Astrocyte (in vitro differentiated cells and primary cell): ENCODE data around the gene TMPO. TPM values are rescaled to one million over a fixed set of nuclear protein-coding genes. Genes with fewer than 3 reads are reported as not detected.
A peak's percentile ranks its signal among the peaks of the same experiment; 100 is the strongest.

Experiments used
- DNase-seq: peaks from one replicate; pipeline ENCODE4 v3.0.0-alpha.2; 2010; ENCODE audit warnings: low read depth
- FAIRE-seq: peaks from 2 replicates; lab custom pipeline; 2011; peaks lifted over from hg19 to GRCh38; lab: Jason Lieb, UNC
- H2AFZ ChIP-seq: 2 replicates; pipeline ENCODE4 v1.6.0; 2012; ENCODE audit warnings: low read depth, low read length, inconsistent platforms
- H3K27ac ChIP-seq: 2 replicates; pipeline ENCODE4 v1.5.1; 2011; ENCODE audit warnings: low read depth, low read length, inconsistent platforms
- H3K27me3 ChIP-seq: 2 replicates; pipeline ENCODE4 v1.6.0; 2011; ENCODE audit warnings: low read length, inconsistent platforms; ENCODE audit not compliant: insufficient read depth
- H3K36me3 ChIP-seq: 2 replicates; pipeline ENCODE4 v1.5.1; 2011; ENCODE audit warnings: low read length, inconsistent platforms; ENCODE audit not compliant: insufficient read depth
- H3K4me1 ChIP-seq: 2 replicates; pipeline ENCODE4 v1.5.1; 2011; ENCODE audit warnings: low read length, inconsistent platforms; ENCODE audit not compliant: insufficient read depth
- H3K4me2 ChIP-seq: 2 replicates; pipeline ENCODE4 v1.6.0; 2012; ENCODE audit warnings: low read length, inconsistent platforms
- H3K4me3 ChIP-seq: 2 replicates; pipeline ENCODE4 v1.5.1; 2011; ENCODE audit warnings: low read depth, mild to moderate bottlenecking, low read length, inconsistent platforms; ENCODE audit not compliant: insufficient read depth
- H3K79me2 ChIP-seq: 2 replicates; pipeline ENCODE4 v1.6.0; 2012; ENCODE audit warnings: mild to moderate bottlenecking, low read length, inconsistent platforms; ENCODE audit not compliant: insufficient read depth
- H3K9ac ChIP-seq: 2 replicates; pipeline ENCODE4 v1.6.0; 2012; ENCODE audit warnings: mild to moderate bottlenecking, low read length, inconsistent platforms
- H3K9me3 ChIP-seq: 2 replicates; pipeline ENCODE4 v1.5.1; 2012; ENCODE audit warnings: low read depth, mild to moderate bottlenecking, low read length, inconsistent platforms; ENCODE audit not compliant: insufficient read depth
- H4K20me1 ChIP-seq: 2 replicates; pipeline ENCODE4 v1.6.0; 2012; ENCODE audit warnings: low read length, inconsistent platforms; ENCODE audit not compliant: insufficient read depth
- H3K27ac Mint-ChIP-seq: one replicate; pipeline ENCODE4 v1.8.0; 2021; ENCODE audit warnings: mild to moderate bottlenecking, mixed read lengths; ENCODE audit not compliant: unreplicated experiment
- H3K27me3 Mint-ChIP-seq: one replicate; pipeline ENCODE4 v1.8.0; 2021; ENCODE audit warnings: low read depth, mixed read lengths; ENCODE audit not compliant: unreplicated experiment
- H3K36me3 Mint-ChIP-seq: one replicate; pipeline ENCODE4 v1.8.0; 2021; ENCODE audit warnings: low read depth, mixed read lengths; ENCODE audit not compliant: unreplicated experiment
- H3K4me1 Mint-ChIP-seq: one replicate; pipeline ENCODE4 v1.8.0; 2021; ENCODE audit warnings: low read depth, mixed read lengths; ENCODE audit not compliant: unreplicated experiment
- H3K4me3 Mint-ChIP-seq: one replicate; pipeline ENCODE4 v1.8.0; 2021; ENCODE audit warnings: mild to moderate bottlenecking, moderate library complexity, mixed read lengths; ENCODE audit not compliant: unreplicated experiment
- H3K9me3 Mint-ChIP-seq: one replicate; pipeline ENCODE4 v1.8.0; 2021; ENCODE audit warnings: mild to moderate bottlenecking, mixed read lengths; ENCODE audit not compliant: unreplicated experiment
- CTCF ChIP-seq: IDR thresholded peaks from 2 replicates; pipeline ENCODE4 v1.5.1; 2011; ENCODE audit warnings: low read depth, mild to moderate bottlenecking, inconsistent platforms, low read length, moderate library complexity; ENCODE audit not compliant: insufficient read depth
- EZH2 ChIP-seq: IDR thresholded peaks from 2 replicates; pipeline ENCODE4 v1.6.1; 2012; ENCODE audit warnings: mild to moderate bottlenecking, low read length, inconsistent platforms; ENCODE audit not compliant: insufficient read depth
- total RNA-seq: library from RNA; stranded (reverse); gene quantifications from 2 replicates; pipeline ENCODE4 v1.2.1, GENCODE V29; 2021

The TMPO gene
- total RNA-seq, 1 donor from 2014 or later, result 39.2 TPM

- Histone ChIP-seq H3K4me2 (peak overlapping the region; percentile 20), H3K4me3 (no peak overlapping the region), H3K9me3 (no peaks in the 10 kb centered on the region), H3K4me1 (no peaks in the 10 kb centered on the region), H3K36me3 (no peaks in the 10 kb centered on the region), H4K20me1 (no peaks in the 10 kb centered on the region), H3K27ac (no peak overlapping the region), H3K27me3 (no peaks in the 10 kb centered on the region), H2AFZ (no peak overlapping the region), H3K79me2 (no peaks in the 10 kb centered on the region), H3K9ac (no peak overlapping the region)
- Mint-ChIP-seq H3K27ac (no peak overlapping the region), H3K4me3 (no peak overlapping the region), H3K9me3 (no peaks in the 10 kb centered on the region), H3K36me3 (no peaks in the 10 kb centered on the region), H3K4me1 (peaks cover 6% of the 10 kb centered on the region), H3K27me3 (no peaks in the 10 kb centered on the region)
- DNase-seq, result peak; percentile 43
- TF ChIP-seq EZH2 (no peak), CTCF (no peak)
- FAIRE-seq, result no peak
Observed at GRCh38 chr12:98582093-98582492, 66.7 kb downstream of the TMPO start.

- H2AFZ ChIP-seq, result no peak overlapping the region
- H3K27me3 ChIP-seq, result no peaks in the 10 kb centered on the region
- no peak overlapping the region for H3K4me3 Mint-ChIP-seq
- no peak for DNase-seq
- H3K36me3 ChIP-seq, result no peaks in the 10 kb centered on the region
- H3K9me3 ChIP-seq, result no peaks in the 10 kb centered on the region
- TF ChIP-seq EZH2 (no peak), CTCF (no peak)
- H3K36me3 Mint-ChIP-seq, result no peaks in the 10 kb centered on the region
- no peak overlapping the region for H3K4me2 ChIP-seq
- no peak for FAIRE-seq
- H3K4me3 ChIP-seq, result no peak overlapping the region
- peaks cover 1% of the 10 kb centered on the region for H3K27me3 Mint-ChIP-seq
- no peaks in the 10 kb centered on the region for H4K20me1 ChIP-seq
- no peak overlapping the region for H3K27ac Mint-ChIP-seq
- H3K9ac ChIP-seq, result no peak overlapping the region
- H3K4me1 ChIP-seq, result no peaks in the 10 kb centered on the region
- H3K79me2 ChIP-seq, result no peaks in the 10 kb centered on the region
- peaks cover 8% of the 10 kb centered on the region for H3K4me1 Mint-ChIP-seq
- H3K27ac ChIP-seq, result no peak overlapping the region
- H3K9me3 Mint-ChIP-seq, result no peaks in the 10 kb centered on the region
Observed at GRCh38 chr12:98587084-98587483, 71.7 kb downstream of the TMPO start.

GRCh38 chr12:98591209-98591608, 75.8 kb downstream of the TMPO start:
- no peak overlapping the region for H3K9ac ChIP-seq
- Mint-ChIP-seq H3K4me3 (peak overlapping the region; percentile 79), H3K9me3 (no peaks in the 10 kb centered on the region), H3K36me3 (peaks cover 6% of the 10 kb centered on the region), H3K27me3 (peaks cover 1% of the 10 kb centered on the region), H3K4me1 (peaks cover 6% of the 10 kb centered on the region), H3K27ac (peak overlapping the region; percentile 91)
- H3K79me2 ChIP-seq, result peaks cover 28% of the 10 kb centered on the region
- DNase-seq, result no peak
- H3K4me1 ChIP-seq, result peaks cover 5% of the 10 kb centered on the region
- no peak overlapping the region for H2AFZ ChIP-seq
- no peak overlapping the region for H3K4me2 ChIP-seq
- peaks cover 10% of the 10 kb centered on the region for H3K36me3 ChIP-seq
- H4K20me1 ChIP-seq, result peaks cover 24% of the 10 kb centered on the region
- no peak overlapping the region for H3K4me3 ChIP-seq
- no peak for FAIRE-seq
- TF ChIP-seq CTCF (no peak), EZH2 (no peak)
- no peaks in the 10 kb centered on the region for H3K27me3 ChIP-seq
- no peak overlapping the region for H3K27ac ChIP-seq
- H3K9me3 ChIP-seq, result no peaks in the 10 kb centered on the region
